Activated T-helper 2 cell treated with anti-CD3 and anti-CD28 coated beads, Interferon-gamma antibody, Interleukin-2, Interleukin-4, amounts not matched to agents 10 μg/mL and 5 μg/mL and 100 μg/mL, durations not matched to agents 14 hours and 24 hours and 36 hours (primary cell): ENCODE measurements around the gene KCNA2. TPM values are rescaled to one million over a fixed set of nuclear protein-coding genes. Genes with fewer than 3 reads are reported as not detected.
A peak's percentile ranks its signal among the peaks of the same experiment; 100 is the strongest.

Experiments used
- DNase-seq: peaks from one replicate; pipeline ENCODE4 v3.0.0; 2021; ENCODE audit warnings: low spot score
- H3K27ac Mint-ChIP-seq: one replicate; pipeline ENCODE4 v1.8.0; 2021; ENCODE audit warnings: mixed read lengths
- H3K27me3 Mint-ChIP-seq: one replicate; pipeline ENCODE4 v1.8.0; 2021; ENCODE audit warnings: low read depth, mixed read lengths
- H3K36me3 Mint-ChIP-seq: one replicate; pipeline ENCODE4 v1.8.0; 2021; ENCODE audit warnings: low read depth, mixed read lengths
- H3K4me1 Mint-ChIP-seq: one replicate; pipeline ENCODE4 v1.8.0; 2021; ENCODE audit warnings: low read depth, mixed read lengths
- H3K4me3 Mint-ChIP-seq: one replicate; pipeline ENCODE4 v1.8.0; 2021; ENCODE audit warnings: low read depth, mild to moderate bottlenecking, moderate library complexity, mixed read lengths
- H3K9me3 Mint-ChIP-seq: one replicate; pipeline ENCODE4 v1.8.0; 2021; ENCODE audit warnings: mixed read lengths
- intact Hi-C: fragments of 100-400 bp; cut with micrococcal nuclease; formaldehyde crosslinking; loops from one replicate; pipeline ENCODE4 v1.15.1; 2023
- total RNA-seq: library from RNA; stranded (reverse); gene quantifications from 2 replicates; pipeline ENCODE4 v1.2.3, GENCODE V29; 2022

The KCNA2 gene
- 0.16 and 0.21 TPM in 2 replicates for total RNA-seq

DNA sequence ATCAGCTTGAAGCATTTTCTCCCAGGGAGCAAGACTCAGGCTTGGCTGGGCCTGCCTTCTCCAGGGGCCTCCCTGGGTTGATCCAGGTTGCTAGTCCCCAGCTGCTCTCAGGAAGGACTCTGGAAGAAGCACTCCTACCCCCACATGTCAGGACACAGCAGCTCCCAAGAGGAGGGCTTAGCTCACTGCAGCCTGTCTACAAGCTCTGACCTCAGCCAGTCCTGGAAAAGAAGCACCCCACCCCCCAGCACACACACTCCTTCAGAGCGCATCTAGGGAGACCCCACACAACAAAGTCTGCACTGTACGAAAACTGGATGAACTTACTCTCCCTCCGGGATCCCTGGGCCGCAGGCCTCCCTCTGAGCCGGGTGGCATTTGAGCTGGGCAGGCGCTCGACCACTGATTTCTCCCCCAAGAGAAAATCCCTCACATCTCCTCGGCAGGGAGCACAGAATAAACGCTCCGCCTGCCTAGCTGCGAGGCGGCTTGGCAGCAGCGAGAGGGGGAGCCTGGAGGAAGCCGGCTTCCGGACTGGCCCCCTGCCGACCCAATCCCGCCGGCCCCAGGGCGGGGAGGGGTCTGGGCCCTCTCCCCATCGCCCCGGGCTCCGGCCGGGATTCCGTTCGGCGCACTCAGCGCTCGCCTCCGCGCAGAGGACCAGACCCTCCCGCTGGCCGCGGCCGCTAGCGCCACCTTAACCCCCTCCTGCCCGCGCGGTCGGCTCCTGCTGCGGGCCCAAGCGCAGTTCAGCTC is at the start of gene KCNA2:
TSS of gene KCNA2 (minus strand) at position 458 of the 756 bp plus-strand sequence. CDS start 1,576 bp downstream, outside the sequence.
- Mint-ChIP-seq H3K27me3 (peaks cover 55% of the 10 kb centered on the region), H3K4me1 (peaks cover 8% of the 10 kb centered on the region), H3K36me3 (no peaks in the 10 kb centered on the region), H3K9me3 (no peaks in the 10 kb centered on the region), H3K4me3 (peak within 1 kb of the TSS; percentile 71), H3K27ac (no peak within 1 kb of the TSS)
- no peak for DNase-seq
- intact Hi-C loops: no loop called here

DNA sequence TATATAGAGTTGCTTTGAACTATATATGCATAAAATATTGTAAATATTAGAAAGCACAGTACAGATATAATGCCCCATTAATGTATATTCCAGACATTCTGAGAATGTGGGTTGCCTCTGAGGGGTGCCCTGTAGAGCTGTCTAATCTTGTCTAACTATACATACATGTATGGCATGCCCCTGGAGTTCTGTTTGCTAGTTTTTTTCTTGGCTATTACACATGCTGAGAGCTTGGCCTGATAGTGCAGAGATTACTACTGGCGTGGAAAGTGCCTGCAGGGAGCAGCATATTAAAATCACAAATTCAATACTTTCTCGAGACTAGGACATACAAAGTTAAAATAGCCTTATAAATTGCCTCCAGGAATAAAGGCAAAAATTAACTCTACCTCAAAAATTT is 44.5 kb upstream of the KCNA2 start:
- no peaks in the 10 kb centered on the region for H3K27me3 Mint-ChIP-seq
- H3K4me3 Mint-ChIP-seq: no peak overlapping the region
- no peaks in the 10 kb centered on the region for H3K9me3 Mint-ChIP-seq
- H3K4me1 Mint-ChIP-seq: peaks cover 27% of the 10 kb centered on the region
- H3K36me3 Mint-ChIP-seq: peaks cover 20% of the 10 kb centered on the region
- intact Hi-C loops: no loop called here
- H3K27ac Mint-ChIP-seq: no peak overlapping the region
- DNase-seq: no peak

DNA sequence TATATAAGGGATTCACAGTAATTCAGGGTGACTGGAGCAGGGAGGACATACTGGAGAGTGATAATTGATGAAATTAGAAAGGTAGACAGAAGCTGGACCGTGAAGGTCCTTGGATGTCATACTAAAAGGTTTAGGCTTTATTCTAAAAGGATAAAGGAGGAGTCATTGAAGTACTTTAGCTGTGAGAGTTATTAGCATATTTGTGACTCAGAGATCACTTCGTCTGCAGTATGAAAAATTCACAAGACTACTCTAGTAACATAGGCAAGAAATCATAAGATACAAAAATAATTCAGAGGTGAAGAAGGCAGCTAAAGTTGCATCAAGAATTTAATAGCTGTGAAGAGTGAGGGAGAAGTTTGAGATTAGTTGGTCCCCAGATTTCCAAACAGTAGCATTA is 42.3 kb upstream of the KCNA2 start:
- Mint-ChIP-seq H3K27ac (no peak overlapping the region), H3K9me3 (no peaks in the 10 kb centered on the region), H3K36me3 (peaks cover 9% of the 10 kb centered on the region), H3K27me3 (no peaks in the 10 kb centered on the region), H3K4me3 (no peak overlapping the region), H3K4me1 (peaks cover 41% of the 10 kb centered on the region)
- intact Hi-C loops: loop anchor here (1.0 to 5.0 kb wide), 3 partner anchors 8 to 1901 kb away; partner anchors contain the start of gene STXBP3
- DNase-seq: no peak

DNA sequence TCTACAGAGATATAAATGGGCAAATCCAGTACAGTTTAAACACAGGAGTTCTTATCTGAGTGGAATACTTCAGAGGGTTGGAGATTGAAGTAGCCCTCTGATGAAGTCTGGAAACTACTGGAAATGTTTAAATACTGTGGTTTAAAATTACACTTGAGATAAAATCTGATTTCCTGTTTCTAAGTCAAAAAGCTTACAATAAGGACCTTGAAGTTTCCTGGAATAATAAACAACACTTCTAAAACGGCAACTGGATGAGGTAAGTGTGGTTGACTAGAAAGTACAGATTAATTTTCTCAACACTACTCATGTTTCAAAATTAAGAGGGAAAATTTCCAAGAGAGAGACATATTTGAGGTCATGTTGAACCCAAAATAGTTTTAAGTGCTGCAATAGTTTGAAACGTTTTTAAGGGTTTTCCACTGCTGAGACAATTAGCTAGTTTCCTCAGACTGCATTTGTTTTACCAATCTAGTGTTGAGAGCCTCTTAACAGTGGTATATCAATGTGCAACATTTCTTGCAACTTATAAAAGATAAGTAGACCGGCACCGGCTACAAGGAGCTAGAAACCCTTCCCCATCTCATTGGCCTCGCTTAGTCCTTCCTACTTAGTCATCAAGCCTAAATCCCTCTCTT is 41.2 kb upstream of the KCNA2 start:
- H3K4me3 Mint-ChIP-seq: peak overlapping the region; percentile 56
- no peak overlapping the region for H3K27ac Mint-ChIP-seq
- H3K9me3 Mint-ChIP-seq: no peaks in the 10 kb centered on the region
- H3K27me3 Mint-ChIP-seq: no peaks in the 10 kb centered on the region
- H3K4me1 Mint-ChIP-seq: peaks cover 45% of the 10 kb centered on the region
- peaks cover 3% of the 10 kb centered on the region for H3K36me3 Mint-ChIP-seq
- no peak for DNase-seq
- intact Hi-C loops: loop anchor here (1.0 to 5.0 kb wide), 5 partner anchors 16 to 1900 kb away; partner anchors contain the start of gene STXBP3

DNA sequence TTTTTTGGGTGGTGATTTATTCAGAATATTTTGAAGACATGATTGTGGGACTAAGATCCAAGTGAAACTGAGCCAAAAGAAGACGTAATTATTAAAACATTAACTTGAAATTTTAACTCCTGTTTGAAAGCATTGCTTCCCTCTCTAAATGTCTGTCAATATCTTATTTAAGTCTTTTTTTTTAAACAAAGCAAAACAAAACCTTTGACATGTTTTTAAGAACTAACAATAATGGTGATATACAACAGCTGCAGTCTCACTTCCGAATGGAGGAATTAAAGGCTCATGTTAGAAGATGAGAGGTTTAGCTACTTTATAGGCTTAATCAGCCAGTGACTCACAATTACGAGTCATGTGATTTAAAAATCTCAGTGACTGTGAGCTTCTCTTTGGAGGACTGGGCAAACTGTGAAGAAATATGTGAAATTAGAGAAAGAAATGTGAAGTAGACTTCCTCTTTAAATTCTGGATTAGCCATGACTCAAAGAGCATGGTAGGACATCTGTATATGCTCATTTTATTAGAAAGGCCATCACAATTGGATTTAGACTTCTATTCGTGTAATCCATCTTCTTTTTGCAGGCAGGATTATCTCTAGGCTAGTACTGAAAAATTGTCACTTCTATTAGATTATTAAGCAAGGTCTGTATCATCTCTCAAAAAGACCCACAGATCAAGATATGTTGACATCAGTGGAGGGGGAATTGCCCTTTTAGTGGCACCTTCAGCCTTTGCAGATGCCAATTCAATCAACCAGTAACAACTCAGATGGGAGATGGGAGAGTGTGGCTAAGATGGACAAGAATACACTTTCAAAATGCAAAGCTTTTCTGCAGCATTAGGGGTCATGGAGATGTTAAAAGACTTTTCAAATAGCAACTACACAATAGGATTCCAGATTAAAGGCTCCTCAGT is 39.9 kb upstream of the KCNA2 start:
- peak overlapping the region; percentile 77 for H3K27ac Mint-ChIP-seq

DNA sequence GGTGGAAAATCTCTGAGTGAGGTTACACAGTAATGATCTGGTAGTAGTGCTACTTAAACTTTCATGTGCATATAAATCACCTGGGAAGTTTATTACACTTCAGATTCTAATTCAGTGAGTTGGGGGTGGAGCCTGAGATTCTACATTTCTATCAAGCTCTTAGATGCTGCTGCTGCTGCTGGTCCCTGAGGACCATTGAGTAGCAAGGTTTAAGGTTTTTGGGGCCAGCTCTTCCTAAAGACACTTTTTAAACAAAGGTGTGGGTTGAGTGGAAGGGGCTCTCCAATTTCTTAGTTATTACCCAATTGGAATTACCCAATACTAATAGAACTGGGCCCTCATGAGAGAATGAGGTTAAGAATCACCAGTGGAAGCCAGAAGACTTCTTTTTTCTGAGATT is 39.1 kb upstream of the KCNA2 start:
- H3K9me3 Mint-ChIP-seq: peaks cover 6% of the 10 kb centered on the region
- intact Hi-C loops: loop anchor here (5.0 kb wide), 2 partner anchors 232 to 1898 kb away; partner anchors contain the start of gene STXBP3
- peaks cover 50% of the 10 kb centered on the region for H3K4me1 Mint-ChIP-seq
- DNase-seq: no peak
- H3K27me3 Mint-ChIP-seq: no peaks in the 10 kb centered on the region
- no peak overlapping the region for H3K4me3 Mint-ChIP-seq
- H3K36me3 Mint-ChIP-seq: peaks cover 3% of the 10 kb centered on the region
- H3K27ac Mint-ChIP-seq: no peak overlapping the region

More for the DNA sequence above, 39.9 kb upstream of the KCNA2 start:
- Mint-ChIP-seq H3K9me3 (peaks cover 3% of the 10 kb centered on the region), H3K4me1 (peaks cover 53% of the 10 kb centered on the region), H3K27me3 (no peaks in the 10 kb centered on the region), H3K36me3 (no peaks in the 10 kb centered on the region), H3K4me3 (peak overlapping the region; percentile 49)
- intact Hi-C loops: loop anchor here (5.0 kb wide), 2 partner anchors 231 to 1899 kb away; partner anchors contain the start of gene STXBP3
- DNase-seq: no peak

DNA sequence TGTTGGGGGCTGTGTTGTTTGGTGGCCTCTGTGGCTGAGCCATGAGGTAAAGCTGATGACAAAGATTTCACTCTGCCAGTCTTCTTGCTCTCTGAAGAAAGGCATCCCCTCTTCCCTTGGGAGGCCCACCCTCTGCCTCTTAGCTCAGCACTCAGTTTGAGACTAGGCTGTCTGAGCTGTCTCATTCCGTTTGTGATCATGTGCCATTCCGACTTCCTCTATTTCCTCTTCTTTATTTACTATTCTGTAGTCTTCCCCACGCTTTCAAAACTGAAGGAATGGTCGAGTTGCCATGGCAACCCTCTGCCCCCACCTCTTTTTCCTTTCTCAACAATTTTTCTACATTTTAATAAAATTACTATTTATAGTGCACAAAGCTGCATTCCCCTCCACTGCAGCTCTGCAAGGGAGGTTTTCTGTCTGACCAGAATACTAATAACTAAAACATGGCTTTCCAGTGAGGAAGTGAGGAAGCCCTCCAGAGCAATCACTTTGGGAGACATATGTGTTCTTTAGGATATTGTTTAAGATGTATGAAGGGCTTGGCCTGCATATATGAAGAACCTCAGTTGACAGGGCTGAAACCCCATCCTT is 37.8 kb upstream of the KCNA2 start:
- Mint-ChIP-seq H3K9me3 (peaks cover 10% of the 10 kb centered on the region), H3K36me3 (peaks cover 6% of the 10 kb centered on the region), H3K4me3 (no peak overlapping the region), H3K4me1 (peaks cover 63% of the 10 kb centered on the region), H3K27ac (no peak overlapping the region), H3K27me3 (no peaks in the 10 kb centered on the region)
- intact Hi-C loops: no loop called here
- DNase-seq: no peak

DNA sequence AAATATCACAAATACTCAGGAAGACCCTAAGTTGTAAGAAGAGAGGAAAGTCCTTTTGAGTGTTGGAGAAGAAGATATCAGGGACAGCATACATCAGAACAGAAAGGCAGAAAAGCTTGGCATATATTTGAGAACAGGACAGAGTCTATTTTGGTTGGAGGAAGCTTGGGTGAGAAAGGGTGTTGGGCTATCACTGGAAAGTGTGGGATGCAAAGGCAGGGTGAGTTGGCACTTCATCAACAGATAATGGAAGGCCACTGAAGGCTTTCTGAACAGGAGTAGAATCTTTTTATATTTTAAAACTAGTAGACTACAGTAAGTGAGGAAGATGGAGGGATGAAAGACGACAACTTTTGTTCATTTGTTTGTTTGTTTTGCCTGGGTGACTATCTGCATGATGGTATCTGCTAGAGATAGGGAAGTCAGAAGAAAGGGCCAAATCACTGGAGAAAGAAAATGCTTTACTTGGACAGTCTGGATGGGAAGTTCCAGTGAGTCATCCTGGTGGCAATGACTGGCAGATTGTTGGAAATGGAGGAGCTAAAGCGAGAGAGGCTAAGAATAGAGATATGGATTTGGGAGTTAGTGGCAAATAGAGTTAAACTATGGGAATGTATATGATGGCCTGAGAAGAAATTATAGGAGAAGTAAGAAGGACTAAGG is 33.7 kb upstream of the KCNA2 start:
- peaks cover 79% of the 10 kb centered on the region for H3K4me1 Mint-ChIP-seq
- H3K9me3 Mint-ChIP-seq: peaks cover 10% of the 10 kb centered on the region
- H3K36me3 Mint-ChIP-seq: peaks cover 6% of the 10 kb centered on the region
- peak overlapping the region; percentile 64 for H3K27ac Mint-ChIP-seq
- no peaks in the 10 kb centered on the region for H3K27me3 Mint-ChIP-seq
- H3K4me3 Mint-ChIP-seq: peak overlapping the region; percentile 3
- intact Hi-C loops: loop anchor here (10.0 kb wide), 3 partner anchors 325 to 835 kb away; partner anchors contain the start of genes C1orf162, CEPT1, DRAM2 and LRIF1
- no peak for DNase-seq

DNA sequence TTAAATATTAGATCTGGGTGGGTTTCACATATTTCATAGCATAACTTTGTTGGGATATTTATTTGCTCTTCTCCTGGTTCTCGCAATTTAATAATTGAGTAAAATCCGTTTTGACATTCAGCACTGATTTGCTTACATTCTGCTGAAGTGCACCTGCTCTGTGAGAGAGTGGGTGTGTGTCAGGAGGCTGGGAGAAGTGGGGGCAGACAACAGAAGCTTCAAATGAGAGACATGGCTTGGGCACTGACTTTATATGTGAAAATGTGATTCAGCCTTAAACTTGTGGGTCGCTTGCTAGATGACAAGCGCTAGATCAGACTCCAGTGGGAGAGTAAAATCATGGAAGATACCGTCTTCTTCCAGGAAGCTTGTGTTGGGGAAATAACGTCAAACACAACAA is 32.4 kb upstream of the KCNA2 start:
- Mint-ChIP-seq H3K36me3 (peaks cover 6% of the 10 kb centered on the region), H3K4me3 (no peak overlapping the region), H3K27me3 (no peaks in the 10 kb centered on the region), H3K27ac (peak overlapping the region; percentile 21), H3K4me1 (peaks cover 78% of the 10 kb centered on the region), H3K9me3 (peaks cover 10% of the 10 kb centered on the region)
- intact Hi-C loops: loop anchor here (10.0 kb wide), 3 partner anchors 326 to 836 kb away; partner anchors contain the start of genes C1orf162, CEPT1, DRAM2 and LRIF1
- DNase-seq: no peak

DNA sequence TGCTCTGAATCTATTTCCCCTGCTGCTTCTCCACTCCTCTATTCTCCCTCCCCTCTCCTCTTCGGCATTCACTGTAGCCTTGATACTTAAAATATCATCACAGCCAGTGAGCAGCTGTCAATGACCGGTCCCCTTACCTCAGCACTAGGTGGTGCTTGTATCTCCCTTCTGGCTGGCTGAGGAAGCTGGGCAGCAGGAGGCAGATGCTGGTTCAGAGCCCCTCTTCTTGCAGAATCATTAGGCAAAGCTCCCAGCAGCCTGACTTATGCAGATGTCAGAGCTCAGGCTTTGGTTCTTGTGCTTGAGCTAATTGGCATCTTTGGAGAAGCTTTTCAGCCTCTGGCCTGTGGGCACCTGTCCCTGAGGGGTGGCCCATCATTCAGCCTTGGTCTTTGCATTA is 31.9 kb upstream of the KCNA2 start:
- peaks cover 10% of the 10 kb centered on the region for H3K9me3 Mint-ChIP-seq
- intact Hi-C loops: loop anchor here (10.0 kb wide), 3 partner anchors 327 to 837 kb away; partner anchors contain the start of genes C1orf162, CEPT1, DRAM2 and LRIF1
- H3K4me3 Mint-ChIP-seq: no peak overlapping the region
- DNase-seq: no peak
- H3K36me3 Mint-ChIP-seq: peaks cover 6% of the 10 kb centered on the region
- no peaks in the 10 kb centered on the region for H3K27me3 Mint-ChIP-seq
- H3K4me1 Mint-ChIP-seq: peaks cover 81% of the 10 kb centered on the region
- H3K27ac Mint-ChIP-seq: no peak overlapping the region

DNA sequence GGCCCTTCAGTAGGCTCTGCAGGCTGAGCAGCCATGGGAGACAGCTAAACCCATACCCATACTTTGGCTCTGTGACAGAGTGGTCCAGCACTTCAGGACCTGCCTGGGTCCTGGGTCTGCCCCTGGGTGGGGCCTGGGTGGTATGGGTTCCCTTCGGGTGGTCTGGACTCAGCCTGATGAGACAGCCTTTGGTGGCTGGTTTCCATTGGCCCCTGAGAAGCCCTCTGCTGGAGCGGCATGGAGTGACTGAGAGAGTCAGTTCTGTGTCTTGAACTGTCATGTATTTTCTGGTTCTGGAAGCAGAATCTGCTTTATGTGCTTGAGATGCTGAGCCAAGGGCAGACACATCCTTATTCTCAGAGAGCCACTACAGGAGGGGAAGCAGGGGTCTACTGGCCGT is 31.3 kb upstream of the KCNA2 start:
- DNase-seq: no peak
- no peak overlapping the region for H3K4me3 Mint-ChIP-seq
- intact Hi-C loops: loop anchor here (10.0 kb wide), 3 partner anchors 327 to 837 kb away; partner anchors contain the start of genes C1orf162, CEPT1, DRAM2 and LRIF1
- peaks cover 6% of the 10 kb centered on the region for H3K36me3 Mint-ChIP-seq
- H3K4me1 Mint-ChIP-seq: peaks cover 77% of the 10 kb centered on the region
- no peak overlapping the region for H3K27ac Mint-ChIP-seq
- H3K27me3 Mint-ChIP-seq: no peaks in the 10 kb centered on the region
- peaks cover 10% of the 10 kb centered on the region for H3K9me3 Mint-ChIP-seq
